Thyroid gland (tissue), 4 donors: ENCODE results near the gene CSRNP3. TPM values are rescaled to one million over a fixed set of nuclear protein-coding genes. Genes with fewer than 3 reads are reported as not detected.
A peak's percentile ranks its signal among the peaks of the same experiment; 100 is the strongest.

Experiments
- DNase-seq, 2 donors: peaks; one replicate each; pipeline ENCODE4 v3.0.0-alpha.2; 2019
- H3K27ac ChIP-seq, 3 donors: fragments of 200-600 bp; sonication (generic); 1 replicate in 2 of 3; 2 replicates in 1 of 3; pipeline ENCODE4 v1.5.1; 2016 to 2019; ENCODE audit warnings: mild to moderate bottlenecking in 1 of 3, moderate library complexity in 1 of 3
- H3K27me3 ChIP-seq: fragments of 200-600 bp; sonication (generic); one replicate; pipeline ENCODE4 v1.5.1; 2019
- H3K36me3 ChIP-seq, 2 donors: fragments of 200-600 bp; sonication (generic); one replicate each; pipeline ENCODE4 v1.5.1; 2016 to 2019
- H3K4me1 ChIP-seq, 2 donors: fragments of 200-600 bp; sonication (generic); one replicate each; pipeline ENCODE4 v1.5.1; 2017 to 2019
- H3K4me3 ChIP-seq, 3 donors: fragments of 200-600 bp; sonication (generic); replicated peaks in 1 of 3; 1 replicate in 2 of 3; 2 replicates in 1 of 3; pipeline ENCODE4 v1.5.1; 2016; ENCODE audit warnings: mild to moderate bottlenecking in 1 of 3
- H3K9me3 ChIP-seq: fragments of 200-600 bp; sonication (generic); one replicate; pipeline ENCODE4 v1.5.1; 2017
- CTCF ChIP-seq, 6 experiments: fragments of 200-600 bp in 3 of 6; fragments of 450-650 bp in 3 of 6; sonication (generic) in 3 of 6; IDR thresholded peaks; one replicate each; pipeline ENCODE4 v1.5.1; 2016 to 2019; ENCODE audit warnings: antibody characterized with exemption in 6 of 6, mild to moderate bottlenecking in 2 of 6, inconsistent platforms in 1 of 6, moderate library complexity in 1 of 6
- POLR2A ChIP-seq, 2 donors: fragments of 450-650 bp; IDR thresholded peaks; one replicate each; pipeline ENCODE4 v1.6.1; 2017; ENCODE audit warnings: antibody characterized with exemption in 2 of 2, mild to moderate bottlenecking in 2 of 2, moderate library complexity in 1 of 2
- WGBS, 2 donors: methylation state at CpG; one replicate each; pipeline ENCODE4 v1.1.5; 2017; 5-methylcytosine and 5-hydroxymethylcytosine counted together
- intact Hi-C: fragments of 100-400 bp; cut with DNase I; formaldehyde crosslinking; loops from one replicate; pipeline ENCODE4 v1.15.1; 2023
- total RNA-seq, 4 donors: library from RNA; depleted of rRNA; stranded (reverse); fragments of >200 nt; gene quantifications; one replicate each; pipeline ENCODE4 v1.2.3, GENCODE V29; 2016

Gene CSRNP3
- total RNA-seq, 4 donors from 2014 or later = 6.0 to 16.5 (median 9.9) TPM

GRCh38 chr2:165706960-165707487 is 237.5 kb downstream of the CSRNP3 start:
- no peaks in the 10 kb centered on the region for H3K27me3 ChIP-seq
- H3K4me3 ChIP-seq = no peak overlapping the region
- intact Hi-C loops = no loop called here
- H3K27ac ChIP-seq = no peak overlapping the region
- WGBS, 2 donors = 81 to 86% methylated on average over 3 of the region's 3 CpGs
- H3K9me3 ChIP-seq = no peaks in the 10 kb centered on the region
- H3K36me3 ChIP-seq = no peaks in the 10 kb centered on the region
- TF ChIP-seq CTCF (IDR thresholded peaks at IDR 0.05) (no peak), POLR2A (IDR thresholded peaks at IDR 0.05) (no peak)
- H3K4me1 ChIP-seq = no peaks in the 10 kb centered on the region
- no peak for DNase-seq

DNA sequence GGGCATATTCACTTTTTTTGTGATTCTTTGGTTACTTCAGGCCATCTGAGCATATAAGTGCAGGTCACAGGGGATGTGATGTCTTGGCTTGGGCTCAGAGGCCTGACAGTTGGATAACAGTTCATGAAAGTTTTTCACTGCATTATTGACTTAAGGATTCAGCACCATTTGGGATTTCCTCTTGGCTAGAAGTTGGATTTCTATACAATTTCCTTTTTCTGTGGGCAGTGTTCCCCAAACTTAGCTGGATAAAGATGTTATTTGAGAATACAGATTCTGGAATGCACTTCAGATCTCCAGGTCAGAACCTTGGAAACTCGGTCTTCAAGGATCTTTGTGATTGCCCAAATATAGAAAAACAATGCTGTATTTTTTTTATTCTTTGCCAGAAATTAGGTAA is 246.6 kb downstream of the CSRNP3 start:
- Histone ChIP-seq H3K4me1 (no peaks in the 10 kb centered on the region), H3K27me3 (no peaks in the 10 kb centered on the region), H3K4me3 (no peak overlapping the region), H3K9me3 (no peaks in the 10 kb centered on the region), H3K36me3 (no peaks in the 10 kb centered on the region), H3K27ac (no peak overlapping the region)
- DNase-seq = no peak
- intact Hi-C loops = no loop called here
- 57 to 62% methylated on average over 1 of the region's 1 CpG for WGBS, 2 donors
- TF ChIP-seq CTCF (IDR thresholded peaks at IDR 0.05) = no peak
- TF ChIP-seq POLR2A (IDR thresholded peaks at IDR 0.05) = no peak

DNA sequence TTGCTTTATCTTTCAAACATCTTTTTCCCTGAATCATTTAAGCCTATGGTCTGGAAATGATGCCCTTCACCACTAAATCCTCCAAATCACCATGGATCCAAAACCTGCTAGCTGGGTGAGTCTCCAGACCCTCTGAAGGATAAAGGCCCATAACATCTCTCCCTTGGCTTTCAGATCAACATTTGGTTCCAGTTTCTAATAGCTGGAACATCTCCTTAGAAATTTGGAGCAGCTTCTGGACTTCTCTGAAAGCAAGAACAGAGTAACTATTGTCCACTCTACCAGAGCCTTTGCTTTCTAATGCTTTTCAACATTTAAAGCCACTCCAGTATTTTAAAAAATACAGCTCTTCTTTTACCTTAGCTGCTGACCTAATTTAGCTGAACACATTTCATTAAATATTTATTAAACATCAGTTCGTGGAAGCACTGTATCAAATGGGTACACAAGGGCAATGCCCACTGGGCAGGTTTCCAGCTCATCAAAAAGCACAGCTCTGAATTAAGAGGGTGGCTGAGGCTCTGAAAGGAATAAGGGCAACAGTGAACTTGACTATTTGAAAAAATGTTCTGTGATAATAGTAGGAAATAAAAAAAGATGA is 249.2 kb downstream of the CSRNP3 start:
- TF ChIP-seq POLR2A (IDR thresholded peaks at IDR 0.05) (no peak), CTCF (IDR thresholded peaks at IDR 0.05) (no peak)
- no peak overlapping the region for H3K27ac ChIP-seq
- peak; percentile 23 for DNase-seq
- H3K4me3 ChIP-seq = no peak overlapping the region
- H3K27me3 ChIP-seq = no peaks in the 10 kb centered on the region
- H3K36me3 ChIP-seq = no peaks in the 10 kb centered on the region
- 43 to 54% methylated on average over 1 of the region's 1 CpG for WGBS, 2 donors
- no peaks in the 10 kb centered on the region for H3K4me1 ChIP-seq
- no peaks in the 10 kb centered on the region for H3K9me3 ChIP-seq
- intact Hi-C loops = no loop called here

DNA sequence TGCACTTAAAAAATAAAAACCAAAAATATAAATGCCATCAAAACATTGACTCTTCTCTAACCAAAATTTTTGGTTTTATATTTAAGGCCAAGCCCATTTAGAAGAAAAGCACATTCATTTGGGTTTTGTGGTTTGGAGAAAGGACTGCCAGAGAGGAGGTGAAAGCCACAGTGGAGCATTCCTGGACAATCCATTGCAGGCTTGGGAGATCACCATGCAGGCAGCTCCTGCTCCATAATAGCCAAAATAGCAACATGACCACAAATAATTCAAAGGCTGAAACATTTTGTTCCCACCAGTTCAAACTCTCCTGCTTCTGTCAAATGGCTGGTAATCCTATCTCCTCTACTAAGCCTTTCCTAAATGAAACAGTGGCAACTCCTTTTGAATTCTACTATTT is 251.0 kb downstream of the CSRNP3 start:
- no peak for DNase-seq
- H3K9me3 ChIP-seq = no peaks in the 10 kb centered on the region
- H3K27me3 ChIP-seq = no peaks in the 10 kb centered on the region
- no peak overlapping the region for H3K27ac ChIP-seq
- H3K4me1 ChIP-seq = no peaks in the 10 kb centered on the region
- intact Hi-C loops = no loop called here
- no peak overlapping the region for H3K4me3 ChIP-seq
- H3K36me3 ChIP-seq = no peaks in the 10 kb centered on the region
- TF ChIP-seq POLR2A (IDR thresholded peaks at IDR 0.05) (no peak), CTCF (IDR thresholded peaks at IDR 0.05) (no peak)

DNA sequence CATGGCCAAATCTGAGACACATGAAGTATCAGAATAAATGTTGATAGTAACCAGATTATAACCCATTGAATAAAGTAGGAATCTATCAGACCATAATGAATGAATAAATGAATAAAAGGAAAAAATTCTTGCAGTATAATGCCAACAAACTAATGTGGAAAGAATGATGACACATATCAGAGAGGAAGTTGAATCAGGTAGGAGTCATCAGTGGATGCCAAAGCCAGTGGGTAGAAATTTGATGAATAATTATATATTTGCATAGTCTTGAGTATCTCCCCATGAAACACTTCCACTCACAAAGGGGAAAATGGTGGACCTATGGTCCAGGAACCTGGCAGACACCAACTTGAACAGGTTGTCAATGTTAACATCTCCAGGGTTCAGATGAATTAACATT is 255.9 kb downstream of the CSRNP3 start:
- H3K27me3 ChIP-seq = no peaks in the 10 kb centered on the region
- H3K4me3 ChIP-seq = no peak overlapping the region
- TF ChIP-seq POLR2A (IDR thresholded peaks at IDR 0.05) (no peak), CTCF (IDR thresholded peaks at IDR 0.05) (no peak)
- no peak for DNase-seq
- no peaks in the 10 kb centered on the region for H3K36me3 ChIP-seq
- no peaks in the 10 kb centered on the region for H3K4me1 ChIP-seq
- no peak overlapping the region for H3K27ac ChIP-seq
- no peaks in the 10 kb centered on the region for H3K9me3 ChIP-seq
- intact Hi-C loops = no loop called here

Other genes starting within 250 kb of the CSRNP3 start
- under 1 TPM; under 0.01 to 0.33 (median 0.15) TPM for gene SCN2A, start 230.3 kb upstream of the CSRNP3 start, total RNA-seq